GM12875 (cell line): Measurements from ENCODE around the gene IQCN.
A peak's percentile ranks its signal among the peaks of the same experiment; 100 is the strongest.

Source experiments
- H3K4me3 ChIP-seq: one replicate; pipeline ENCODE4 v1.5.1; 2011; ENCODE audit warnings: low read depth, low read length, control low read depth
- CTCF ChIP-seq: IDR thresholded peaks from 2 replicates; pipeline ENCODE4 v1.5.1; 2011; ENCODE audit warnings: low read depth, mild to moderate bottlenecking, control low read depth, inconsistent platforms, low read length, moderate library complexity, borderline replicate concordance; ENCODE audit not compliant: insufficient read depth

IQCN gene

GRCh38 chr19:18262917-18263316, 11.3 kb downstream of the IQCN start:
- no peak overlapping the region for H3K4me3 ChIP-seq
- TF ChIP-seq CTCF, result no peak

- H3K4me3 ChIP-seq, result no peak overlapping the region
- TF ChIP-seq CTCF, result no peak
These were observed 12.1 kb downstream of the IQCN start for GRCh38 chr19:18262144-18262543.

GRCh38 chr19:18261474-18261873, 12.8 kb downstream of the IQCN start:
- H3K4me3 ChIP-seq, result no peak overlapping the region
- no peak for TF ChIP-seq CTCF

GRCh38 chr19:18259893-18260292, 14.4 kb downstream of the IQCN start:
- TF ChIP-seq CTCF, result no peak

GRCh38 chr19:18257503-18258470, 16.5 kb downstream of the IQCN start:
- no peak for TF ChIP-seq CTCF
- no peak overlapping the region for H3K4me3 ChIP-seq

More at GRCh38 chr19:18259893-18260292, 14.4 kb downstream of the IQCN start:
- H3K4me3 ChIP-seq, result no peak overlapping the region

- TF ChIP-seq CTCF, result peak; percentile 30; the same call in 1 of the 2 replicates
- no peak overlapping the region for H3K4me3 ChIP-seq
These were observed 19.4 kb downstream of the IQCN start for GRCh38 chr19:18254546-18255503.

GRCh38 chr19:18253716-18254115, 20.5 kb downstream of the IQCN start:
- no peak for TF ChIP-seq CTCF
- H3K4me3 ChIP-seq, result no peak overlapping the region
